ENCODE results near the gene BMP6.

- TF ChIP-seq EZH2 (IDR thresholded peaks at IDR 0.05; ENCODE audit: borderline replicate concordance, low read depth, low read length, severe bottlenecking) (no peak), CTCF (IDR thresholded peaks at IDR 0.05; ENCODE audit: borderline replicate concordance, extremely low read depth, low read length, poor library complexity, severe bottlenecking) (no peak)
Measured at GRCh38 chr6:7697820-7698623, 27.9 kb upstream of the BMP6 start.
